Neural cell (in vitro differentiated cells): ENCODE results near the gene SF3B2. TPM values are rescaled to one million over a fixed set of nuclear protein-coding genes. Genes with fewer than 3 reads are reported as not detected.

Experiments
- H2AFZ ChIP-seq: fragments of 200-600, 300-800 bp; sonication (generic), shearing (Covaris generic); 2 replicates; pipeline ENCODE4 v1.6.0; 2014; ENCODE audit warnings: low read depth, mild to moderate bottlenecking, antibody characterized with exemption, low read length, moderate library complexity
- H3F3A ChIP-seq: fragments of 200-600 bp; shearing (Covaris generic); 2 replicates; pipeline ENCODE4 v1.6.1; 2016; ENCODE audit warnings: mild to moderate bottlenecking, moderate library complexity, mixed read lengths, antibody characterized with exemption, low read length; ENCODE audit not compliant: insufficient read depth, poor library complexity, severe bottlenecking
- H3K27ac ChIP-seq: fragments of 200-600, 300-800 bp; sonication (generic), shearing (Covaris generic); 2 replicates; pipeline ENCODE4 v1.5.1; 2014; ENCODE audit warnings: mild to moderate bottlenecking, low read length, moderate library complexity
- H3K27me3 ChIP-seq: fragments of 300-800, 200-600 bp; sonication (generic), shearing (Covaris generic); 2 replicates; pipeline ENCODE4 v1.6.0; 2014; ENCODE audit warnings: mild to moderate bottlenecking, low read depth, low read length, moderate library complexity; ENCODE audit not compliant: insufficient read depth
- H3K36me3 ChIP-seq: fragments of 300-800, 200-600 bp; sonication (generic), shearing (Covaris generic); 2 replicates; pipeline ENCODE4 v1.5.1; 2014; ENCODE audit warnings: mild to moderate bottlenecking, antibody characterized with exemption, low read length, moderate library complexity; ENCODE audit not compliant: insufficient read depth
- H3K4me2 ChIP-seq: fragments of 300-800, 200-600 bp; sonication (generic), shearing (Covaris generic); 2 replicates; pipeline ENCODE4 v1.6.0; 2014; ENCODE audit warnings: mild to moderate bottlenecking, low read length
- H3K4me3 ChIP-seq: fragments of 300-800, 200-600 bp; sonication (generic), shearing (Covaris generic); 2 replicates; pipeline ENCODE4 v1.5.1; 2014; ENCODE audit warnings: mild to moderate bottlenecking, low read length, moderate library complexity
- H3K79me2 ChIP-seq: fragments of 200-600 bp; shearing (Covaris generic); replicated peaks from 2 replicates; pipeline ENCODE4 v1.6.0; 2014; ENCODE audit warnings: mild to moderate bottlenecking, low read length, moderate library complexity; ENCODE audit not compliant: insufficient read depth
- H3K9ac ChIP-seq: fragments of 300-800, 200-600 bp; sonication (generic), shearing (Covaris generic); 2 replicates; pipeline ENCODE4 v1.6.1; 2016; ENCODE audit warnings: mild to moderate bottlenecking, low read length, mixed read lengths
- H3K9me2 ChIP-seq: fragments of 200-600 bp; shearing (Covaris generic); 2 replicates; pipeline ENCODE4 v1.6.1; 2016; ENCODE audit warnings: mild to moderate bottlenecking, low read length, mixed read lengths; ENCODE audit not compliant: insufficient read depth
- H3K9me3 ChIP-seq: fragments of 200-600, 300-800 bp; sonication (generic), shearing (Covaris generic); 2 replicates; pipeline ENCODE4 v1.6.1; 2016; ENCODE audit warnings: mild to moderate bottlenecking, mixed run types, low read length, moderate library complexity, mixed read lengths
- H4K20me1 ChIP-seq: fragments of 200-600 bp; shearing (Covaris generic); 2 replicates; pipeline ENCODE4 v1.6.1; 2016; ENCODE audit warnings: mild to moderate bottlenecking, mixed run types; ENCODE audit not compliant: insufficient read depth
- CTCF ChIP-seq: fragments of 450-650 bp; IDR thresholded peaks from 2 replicates; pipeline ENCODE4 v1.5.1; 2014; ENCODE audit warnings: antibody characterized with exemption, mild to moderate bottlenecking, moderate library complexity; ENCODE audit not compliant: poor library complexity, severe bottlenecking
- EP300 ChIP-seq: fragments of 450-650 bp; conservative IDR thresholded peaks from 2 replicates; pipeline ENCODE4 v1.6.1; 2014; ENCODE audit warnings: antibody characterized with exemption, mild to moderate bottlenecking, moderate library complexity; ENCODE audit not compliant: poor library complexity, severe bottlenecking
- EZH2 ChIP-seq: fragments of 200-600, 300-800 bp; shearing (Covaris generic), sonication (generic); IDR thresholded peaks from 2 replicates; pipeline ENCODE4 v1.6.1; 2014; ENCODE audit warnings: antibody characterized with exemption, low read length, borderline replicate concordance, mild to moderate bottlenecking; ENCODE audit not compliant: insufficient read depth, poor library complexity, severe bottlenecking
- MXI1 ChIP-seq: fragments of 450-650 bp; conservative IDR thresholded peaks from 2 replicates; pipeline ENCODE4 v1.6.1; 2014; ENCODE audit warnings: antibody characterized with exemption, mild to moderate bottlenecking; ENCODE audit not compliant: poor library complexity, severe bottlenecking
- POLR2AphosphoS5 ChIP-seq: IDR thresholded peaks from 2 replicates; pipeline ENCODE4 v1.6.1; 2012
- RAD21 ChIP-seq: fragments of 450-650 bp; conservative IDR thresholded peaks from 2 replicates; pipeline ENCODE4 v1.6.1; 2014; ENCODE audit warnings: antibody characterized with exemption, mild to moderate bottlenecking, moderate library complexity
- REST ChIP-seq: IDR thresholded peaks from 2 replicates; pipeline ENCODE4 v1.6.1; 2012; ENCODE audit warnings: borderline replicate concordance
- SMC3 ChIP-seq: fragments of 450-650 bp; conservative IDR thresholded peaks from 2 replicates; pipeline ENCODE4 v1.6.1; 2014; ENCODE audit warnings: antibody characterized with exemption, mild to moderate bottlenecking, moderate library complexity; ENCODE audit not compliant: poor library complexity
- TAF1 ChIP-seq: IDR thresholded peaks from 2 replicates; pipeline ENCODE4 v1.6.1; 2012; ENCODE audit warnings: low read depth
- polyA plus RNA-seq: library from polyadenylated mRNA; depleted of rRNA; stranded (reverse); fragments of >200 nt; gene quantifications from 2 replicates; pipeline ENCODE4 v1.2.3, GENCODE V29; 2014

SF3B2 gene
- polyA plus RNA-seq, 1 donor from 2014 or later: 121 TPM

- TF ChIP-seq POLR2AphosphoS5 (no peak), EP300 (no peak), EZH2 (no peak), CTCF (no peak), RAD21 (no peak), SMC3 (no peak), TAF1 (no peak), MXI1 (no peak), REST (no peak)
- H3K9me2 ChIP-seq: no peaks in the 10 kb centered on the region
- no peak overlapping the region for H3K4me3 ChIP-seq
- no peak overlapping the region for H3K9ac ChIP-seq
- H3K79me2 ChIP-seq: no peaks in the 10 kb centered on the region
- H3K27me3 ChIP-seq: no peaks in the 10 kb centered on the region
- no peaks in the 10 kb centered on the region for H3F3A ChIP-seq
- no peaks in the 10 kb centered on the region for H3K36me3 ChIP-seq
- H3K27ac ChIP-seq: no peak overlapping the region
- H4K20me1 ChIP-seq: no peaks in the 10 kb centered on the region
- H3K9me3 ChIP-seq: no peaks in the 10 kb centered on the region
- no peak overlapping the region for H3K4me2 ChIP-seq
- H2AFZ ChIP-seq: no peak overlapping the region
Observed at GRCh38 chr11:66118847-66119246, 66.7 kb downstream of the SF3B2 start.

Other genes with a start within 250 kb of the SF3B2 start
- gene SNX32, start 218.4 kb upstream of the SF3B2 start, polyA plus RNA-seq: 12.6 and 16.0 TPM in 2 replicates
- gene CFL1, start 194.2 kb upstream of the SF3B2 start, polyA plus RNA-seq: 1,633 and 1,984 TPM in 2 replicates
- gene MUS81, start 191.9 kb upstream of the SF3B2 start, polyA plus RNA-seq: 183 and 211 TPM in 2 replicates
- gene EFEMP2, start 179.6 kb upstream of the SF3B2 start, polyA plus RNA-seq: 0.50 and 0.67 TPM in 2 replicates
- not detected in 2 replicates for gene CTSW, start 172.5 kb upstream of the SF3B2 start, polyA plus RNA-seq
- gene FIBP, start 163.9 kb upstream of the SF3B2 start, polyA plus RNA-seq: 248 and 284 TPM in 2 replicates
- 28.5 TPM in 2 replicates for gene CCDC85B, start 161.7 kb upstream of the SF3B2 start, polyA plus RNA-seq
- 0.68 TPM in 1 of 2 replicates, not detected in the other for gene FOSL1, start 152.0 kb upstream of the SF3B2 start, polyA plus RNA-seq
- 13.3 and 20.4 TPM in 2 replicates for gene C11orf68, start 133.3 kb upstream of the SF3B2 start, polyA plus RNA-seq
- 242 and 259 TPM in 2 replicates for gene DRAP1, start 132.9 kb upstream of the SF3B2 start, polyA plus RNA-seq
- gene TSGA10IP, start 106.9 kb upstream of the SF3B2 start, polyA plus RNA-seq: 0.34 and 0.53 TPM in 2 replicates
- gene SART1, start 90.6 kb upstream of the SF3B2 start, polyA plus RNA-seq: 34.9 and 38.4 TPM in 2 replicates
- gene EIF1AD, start 50.2 kb upstream of the SF3B2 start, polyA plus RNA-seq: 34.9 and 35.4 TPM in 2 replicates
- 41.6 and 60.0 TPM in 2 replicates for gene BANF1, start 49.9 kb upstream of the SF3B2 start, polyA plus RNA-seq
- not detected in 2 replicates for gene CST6, start 40.4 kb upstream of the SF3B2 start, polyA plus RNA-seq
- gene CATSPER1, start 25.9 kb upstream of the SF3B2 start, polyA plus RNA-seq: not detected in 2 replicates
- 16.7 and 17.2 TPM in 2 replicates for gene GAL3ST3, start 3.2 kb upstream of the SF3B2 start, polyA plus RNA-seq
- gene PACS1, start 17.9 kb downstream of the SF3B2 start, polyA plus RNA-seq: 12.1 and 14.4 TPM in 2 replicates
- gene KLC2, start 205.3 kb downstream of the SF3B2 start, polyA plus RNA-seq: 45.6 and 49.6 TPM in 2 replicates
- 27.2 and 27.9 TPM in 2 replicates for gene RAB1B, start 216.3 kb downstream of the SF3B2 start, polyA plus RNA-seq
- gene CNIH2, start 225.8 kb downstream of the SF3B2 start, polyA plus RNA-seq: 47.9 and 54.5 TPM in 2 replicates
- gene YIF1A, start 236.8 kb downstream of the SF3B2 start, polyA plus RNA-seq: 40.3 and 51.2 TPM in 2 replicates
- 5.3 and 8.4 TPM in 2 replicates for gene TMEM151A, start 239.5 kb downstream of the SF3B2 start, polyA plus RNA-seq